ENCODE measurements around the gene CAMK2D.
A peak's percentile ranks its signal among the peaks of the same experiment; 100 is the strongest.
"Not testable (repeated sequence)": the region's sequence is repeated elsewhere in the genome, so short reads cannot be mapped to it uniquely, and the experiment has no call there.

The CAMK2D gene

GRCh38 chr4:113761620-113762185, at the start of gene CAMK2D:
CAMK2D (minus strand) TSS chr4:113761738; CDS start chr4:113761068, 670 bp downstream.
- DNase-seq, result peak; percentile 69 to 74

DNA sequence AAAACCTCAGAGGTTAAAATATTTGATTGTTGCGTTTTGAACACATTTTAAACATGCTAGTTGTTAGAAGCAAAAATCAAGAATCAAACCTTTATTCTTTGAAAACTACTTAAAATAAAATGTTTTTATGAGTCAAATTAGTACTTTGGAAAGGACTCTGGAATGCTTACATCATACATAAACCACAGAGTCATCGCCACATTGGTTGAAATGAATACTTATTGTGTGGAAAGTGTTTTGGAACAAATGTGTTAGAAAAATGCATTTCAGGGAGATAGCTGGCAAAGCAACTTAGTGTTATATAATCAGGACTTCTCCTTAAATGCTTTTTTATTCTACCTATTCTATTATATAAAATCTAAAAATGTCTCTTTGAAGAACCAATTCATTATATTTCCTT, 49.4 kb upstream of the CAMK2D start:
- DNase-seq, result no peak

DNA sequence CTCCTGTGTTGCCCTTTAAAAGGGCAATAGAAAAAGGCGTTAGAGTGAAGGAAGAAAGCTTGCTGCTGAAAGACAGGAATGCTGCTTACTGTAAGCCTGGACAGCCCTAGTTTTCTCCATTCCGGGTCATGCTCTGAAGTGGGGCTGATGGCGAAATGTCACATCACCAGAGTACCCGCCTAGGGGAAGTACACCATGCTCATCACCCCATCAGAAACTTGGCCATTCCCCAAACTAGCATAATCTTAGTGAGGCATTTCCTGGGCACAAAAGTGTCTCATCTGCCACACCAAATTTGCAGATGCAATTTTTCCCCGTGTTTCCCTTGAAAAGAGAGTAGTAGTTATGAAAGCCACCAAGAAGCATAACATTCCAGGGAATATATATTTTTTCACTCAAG, 47.8 kb upstream of the CAMK2D start:
- DNase-seq, result no peak

DNA sequence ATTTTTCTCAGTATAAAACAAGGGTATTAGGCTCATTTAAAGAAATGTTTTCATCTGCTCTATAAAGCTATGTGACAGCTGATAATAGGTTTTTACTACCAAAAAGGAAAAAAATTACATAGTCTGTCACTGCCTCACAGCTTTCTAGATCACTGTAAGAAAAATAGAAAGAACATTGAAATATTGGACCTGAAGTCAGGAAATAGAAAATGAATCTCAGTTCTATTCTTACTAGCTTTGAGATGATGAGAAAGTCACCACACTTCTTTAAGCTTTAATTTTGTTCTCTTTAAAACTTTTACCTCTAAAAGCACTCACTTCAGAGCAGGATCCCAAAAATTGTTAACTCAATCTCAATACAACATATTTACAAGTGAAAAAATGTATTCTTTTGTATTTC, 45.3 kb upstream of the CAMK2D start:
- DNase-seq, result no peak

DNA sequence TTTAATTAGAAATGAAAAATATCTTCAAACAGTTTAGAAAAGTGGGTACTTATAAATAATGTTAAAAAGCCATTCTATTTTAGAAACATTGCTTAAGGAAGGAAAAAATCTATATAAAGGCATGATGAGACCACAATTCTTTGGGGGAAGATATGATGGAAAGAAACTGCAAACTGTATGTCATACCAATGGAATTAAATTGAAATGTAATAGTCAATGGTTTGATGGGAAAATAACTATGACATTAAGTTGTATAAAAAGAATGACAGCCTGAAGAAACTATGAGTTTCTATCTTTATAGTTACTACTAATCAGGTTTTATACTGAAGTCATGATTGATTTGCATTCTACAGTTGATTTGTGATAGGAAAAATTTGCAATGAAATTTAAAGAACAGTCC, 40.3 kb upstream of the CAMK2D start:
- DNase-seq, result no peak

DNA sequence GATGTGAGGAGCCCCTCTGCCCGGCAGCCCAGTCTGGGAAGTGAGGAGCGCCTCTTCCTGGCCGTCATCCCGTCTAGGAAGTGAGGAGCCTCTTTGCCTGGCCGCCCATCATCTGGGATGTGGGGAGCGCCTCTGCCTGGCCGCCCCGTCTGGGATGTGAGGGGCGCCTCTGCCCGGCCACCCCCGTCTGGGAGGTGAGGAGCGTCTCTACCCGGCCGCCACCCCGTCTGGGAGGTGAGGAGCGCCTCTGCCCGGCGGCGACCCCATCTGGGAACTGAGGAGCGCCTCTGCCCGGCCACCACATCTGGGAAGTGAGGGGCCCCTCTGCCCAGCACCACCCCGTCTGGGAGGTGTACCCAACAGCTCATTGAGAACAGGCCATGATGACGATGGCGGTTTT, 34.8 kb upstream of the CAMK2D start:
- DNase-seq, result not testable (repeated sequence)

DNA sequence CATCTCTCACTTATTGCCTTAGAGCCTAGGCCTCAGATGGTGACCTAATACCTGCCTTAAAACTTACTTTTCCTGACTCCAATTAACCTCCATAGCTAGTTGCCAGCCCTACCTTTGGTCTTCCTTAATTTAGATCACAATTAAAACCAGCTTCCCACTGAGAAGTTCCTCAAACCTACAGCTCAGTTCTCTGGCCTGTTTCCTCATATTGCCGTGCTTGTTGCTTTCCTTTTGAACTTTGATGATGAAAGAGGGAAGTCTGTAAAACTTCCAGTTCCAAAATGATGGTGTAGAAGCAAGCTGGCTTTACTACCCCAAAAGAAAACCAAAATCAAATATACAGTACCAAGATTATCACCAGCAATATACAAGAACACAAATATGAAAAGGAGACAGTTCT, 28.9 kb upstream of the CAMK2D start:
- DNase-seq, result no peak

- no peak for DNase-seq
These were observed 27.4 kb upstream of the CAMK2D start for GRCh38 chr4:113788888-113789287.

DNA sequence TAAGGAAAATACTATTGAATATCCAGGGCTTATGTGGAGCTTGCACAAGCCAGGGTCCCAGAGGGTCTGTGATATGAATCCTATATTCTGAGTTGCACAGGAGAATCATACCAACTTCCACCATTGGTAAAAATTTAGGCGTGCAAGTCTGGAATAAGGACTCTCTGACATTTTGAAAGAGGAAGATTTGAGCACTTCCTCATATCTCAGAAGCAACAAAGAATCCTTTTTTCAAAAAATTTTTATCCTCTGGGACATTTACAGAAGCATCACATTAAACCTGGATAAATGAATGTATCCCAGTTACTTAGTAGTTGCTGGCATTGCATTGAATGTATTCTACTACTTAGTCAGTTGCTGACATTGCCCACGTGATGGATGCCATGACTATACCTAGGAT, 24.2 kb upstream of the CAMK2D start:
- DNase-seq, result no peak

DNA sequence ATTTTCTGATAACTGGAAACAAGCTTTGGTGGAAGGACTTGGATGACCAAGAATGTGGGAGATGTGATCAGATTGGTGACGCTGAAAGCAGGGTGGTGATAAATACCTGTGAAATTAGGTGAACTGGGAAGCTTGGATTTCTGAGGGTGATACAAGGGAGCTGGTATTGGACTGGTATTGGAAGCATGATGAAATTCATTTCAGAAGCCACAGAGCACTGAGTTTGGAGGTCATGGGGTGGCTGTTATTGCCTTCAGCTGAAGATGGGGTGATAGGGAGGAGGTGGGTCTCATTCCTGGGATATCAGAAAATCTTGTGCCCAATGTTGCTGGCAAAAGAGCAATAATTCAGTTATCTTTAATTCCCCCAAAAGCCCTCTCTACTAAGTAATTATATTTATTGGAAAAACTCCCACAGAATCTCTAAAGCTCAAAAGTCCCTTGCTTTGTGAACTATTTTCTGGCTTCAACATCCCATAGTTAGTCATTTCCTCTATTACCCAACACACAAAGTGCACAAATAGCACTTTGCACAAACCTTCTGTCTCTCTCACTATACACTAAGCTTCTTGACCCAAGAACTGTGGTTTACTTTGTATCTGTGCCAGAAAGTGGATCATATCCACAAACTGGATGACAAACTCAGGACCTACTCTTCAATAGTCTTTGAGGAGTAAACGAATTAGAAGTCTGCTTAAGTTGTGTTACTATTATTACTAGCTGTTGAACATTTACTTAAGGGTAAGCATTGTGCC, 23.1 kb upstream of the CAMK2D start:
- DNase-seq, result no peak

- DNase-seq, result no peak
These were observed 22.2 kb upstream of the CAMK2D start for GRCh38 chr4:113783701-113784100.

GRCh38 chr4:113783289-113783688, 21.8 kb upstream of the CAMK2D start:
- DNase-seq, result no peak

GRCh38 chr4:113781439-113782040, 20.0 kb upstream of the CAMK2D start:
- DNase-seq, result no peak

DNA sequence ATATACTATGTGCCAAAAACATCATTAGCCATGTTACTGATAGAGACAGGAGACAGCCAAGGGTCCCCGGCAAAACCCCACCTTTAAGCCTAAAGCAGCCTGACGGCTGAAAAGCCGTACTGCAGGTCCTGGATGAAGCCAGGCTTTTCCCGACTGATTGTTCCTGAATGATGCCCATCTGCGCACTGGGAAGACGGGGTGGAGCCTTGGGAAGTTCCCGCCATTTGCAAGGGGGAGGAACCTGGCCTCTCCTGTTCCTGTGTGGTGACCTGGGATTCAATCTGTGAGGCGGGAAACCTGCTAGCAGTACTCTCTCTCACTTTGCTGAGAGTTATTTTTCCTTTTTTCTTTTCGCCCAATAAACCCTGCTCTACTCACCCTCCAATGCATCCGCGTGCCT, 15.1 kb upstream of the CAMK2D start:
- no peak for DNase-seq

GRCh38 chr4:113776016-113776415, 14.5 kb upstream of the CAMK2D start:
- no peak for DNase-seq

DNA sequence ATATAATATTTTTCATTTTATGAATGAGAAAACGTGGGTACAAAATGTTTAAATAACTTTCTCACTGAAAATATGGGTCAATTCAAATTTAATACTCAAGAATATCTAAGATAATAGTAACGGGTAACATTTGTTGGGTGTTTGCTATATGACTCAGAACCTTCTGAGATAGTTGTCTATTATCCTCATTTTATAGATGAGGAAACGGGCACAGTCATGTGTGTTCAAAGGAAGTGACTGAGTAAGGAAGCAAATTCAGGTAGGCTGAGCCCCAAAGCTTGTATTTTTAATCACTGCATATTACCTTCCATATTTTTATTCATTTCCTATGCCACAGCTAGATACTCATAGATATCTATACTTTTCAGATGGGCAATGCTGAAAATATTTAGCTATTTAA, 12.2 kb upstream of the CAMK2D start:
- DNase-seq, result no peak

- no peak for DNase-seq
These were observed 11.5 kb upstream of the CAMK2D start for GRCh38 chr4:113773014-113773413.

DNA sequence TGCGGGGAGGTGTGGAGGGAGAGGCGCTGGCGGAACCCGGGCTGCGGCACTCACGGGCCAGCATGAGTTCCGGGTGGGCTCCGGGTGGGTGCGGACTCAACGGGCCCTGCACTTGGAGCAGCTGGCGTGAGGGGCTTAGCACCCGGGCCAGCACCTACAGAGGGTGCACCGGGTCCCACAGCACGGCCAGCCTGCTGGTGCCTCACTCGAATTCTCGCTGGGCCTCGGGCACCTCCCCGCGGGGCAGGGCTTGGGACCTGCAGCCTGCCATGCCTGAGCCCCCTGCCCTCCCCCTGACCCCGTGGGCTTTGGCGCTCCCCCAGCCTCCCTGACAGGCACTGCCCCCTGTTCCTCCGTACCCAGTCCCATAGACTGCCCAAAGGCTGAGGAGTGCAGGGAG, 10.8 kb upstream of the CAMK2D start:
- DNase-seq, result no peak

- no peak for DNase-seq
These were observed 8.2 kb upstream of the CAMK2D start for GRCh38 chr4:113769744-113770143.

DNA sequence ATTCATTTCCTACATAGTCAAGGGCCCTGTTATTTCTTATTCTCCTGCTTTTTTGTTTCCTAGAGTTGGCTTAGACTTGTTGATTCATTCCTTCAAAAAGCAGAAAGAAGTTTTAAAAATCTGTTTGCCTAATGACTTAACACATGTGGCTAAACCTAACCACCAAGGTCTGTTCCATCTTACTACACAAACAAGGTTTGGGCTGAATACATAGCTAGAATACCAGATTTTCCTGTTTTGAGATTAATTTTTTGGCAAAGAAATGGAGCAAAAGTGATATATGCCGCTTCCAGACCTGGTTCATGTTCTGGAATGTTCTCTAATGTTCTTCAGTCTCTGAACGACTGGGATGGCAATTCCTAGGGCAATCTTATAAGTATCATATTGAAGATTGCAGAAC, 7.4 kb upstream of the CAMK2D start:
- no peak for DNase-seq

- DNase-seq, result no peak
These were observed 5.3 kb upstream of the CAMK2D start for GRCh38 chr4:113766882-113767281.

- no peak for DNase-seq
These were observed 3.3 kb upstream of the CAMK2D start for GRCh38 chr4:113764720-113765264.

GRCh38 chr4:113763923-113764322, 2.4 kb upstream of the CAMK2D start:
- DNase-seq, result not testable (repeated sequence)

GRCh38 chr4:113763029-113763285, 1.4 kb upstream of the CAMK2D start:
- DNase-seq, result no peak
